ENCODE data around the gene TRAF4. TPM values are rescaled to one million over a fixed set of nuclear protein-coding genes. Genes with fewer than 3 reads are reported as not detected.
"Not testable (repeated sequence)": the region's sequence is repeated elsewhere in the genome, so short reads cannot be mapped to it uniquely, and the experiment has no call there.

Gene TRAF4
- total RNA-seq, 1 donor from 2014 or later, result 86.4 TPM

DNA sequence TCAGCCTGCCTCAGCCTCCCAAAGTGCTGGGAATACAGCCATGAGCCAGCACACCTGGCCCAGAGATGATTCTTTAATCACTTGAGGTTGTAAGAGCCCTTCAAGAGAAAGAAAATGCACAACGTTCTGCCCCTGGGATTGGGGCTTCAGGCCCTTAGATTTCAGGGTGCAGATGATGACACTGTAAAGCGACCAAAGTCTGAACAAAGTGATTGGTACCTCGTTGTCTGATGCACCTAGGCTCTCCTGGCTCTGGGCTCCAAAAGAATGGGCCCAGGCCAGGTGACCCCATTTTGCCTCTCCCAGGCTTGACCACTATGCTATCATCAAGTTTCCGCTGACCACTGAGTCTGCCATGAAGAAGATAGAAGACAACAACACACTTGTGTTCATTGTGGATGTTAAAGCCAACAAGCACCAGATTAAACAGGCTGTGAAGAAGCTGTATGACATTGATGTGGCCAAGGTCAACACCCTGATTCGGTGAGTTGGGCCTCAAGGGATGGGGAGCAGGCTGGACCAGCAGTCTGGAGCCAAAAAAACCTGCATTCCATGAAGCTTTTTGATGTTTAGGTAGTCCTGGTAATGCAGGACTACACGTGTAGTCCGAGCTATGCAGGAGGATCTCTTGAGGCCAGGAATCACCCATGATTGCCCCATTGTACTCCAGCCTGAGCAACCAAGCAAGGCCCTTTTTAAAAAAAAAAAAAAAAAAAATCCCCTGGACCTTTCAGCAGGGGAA is 21.2 kb upstream of the TRAF4 start:
- peak overlapping the region; percentile 96 for H3K4me3 ChIP-seq (ENCODE audit: low read depth, low read length)
- TF ChIP-seq, protein P1, sequence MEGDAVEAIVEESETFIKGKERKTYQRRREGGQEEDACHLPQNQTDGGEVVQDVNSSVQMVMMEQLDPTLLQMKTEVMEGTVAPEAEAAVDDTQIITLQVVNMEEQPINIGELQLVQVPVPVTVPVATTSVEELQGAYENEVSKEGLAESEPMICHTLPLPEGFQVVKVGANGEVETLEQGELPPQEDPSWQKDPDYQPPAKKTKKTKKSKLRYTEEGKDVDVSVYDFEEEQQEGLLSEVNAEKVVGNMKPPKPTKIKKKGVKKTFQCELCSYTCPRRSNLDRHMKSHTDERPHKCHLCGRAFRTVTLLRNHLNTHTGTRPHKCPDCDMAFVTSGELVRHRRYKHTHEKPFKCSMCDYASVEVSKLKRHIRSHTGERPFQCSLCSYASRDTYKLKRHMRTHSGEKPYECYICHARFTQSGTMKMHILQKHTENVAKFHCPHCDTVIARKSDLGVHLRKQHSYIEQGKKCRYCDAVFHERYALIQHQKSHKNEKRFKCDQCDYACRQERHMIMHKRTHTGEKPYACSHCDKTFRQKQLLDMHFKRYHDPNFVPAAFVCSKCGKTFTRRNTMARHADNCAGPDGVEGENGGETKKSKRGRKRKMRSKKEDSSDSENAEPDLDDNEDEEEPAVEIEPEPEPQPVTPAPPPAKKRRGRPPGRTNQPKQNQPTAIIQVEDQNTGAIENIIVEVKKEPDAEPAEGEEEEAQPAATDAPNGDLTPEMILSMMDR (conservative IDR thresholded peaks at IDR 0.05; ENCODE audit: low read depth, low read length), result no peak
- no peak for DNase-seq (ENCODE audit: low read depth)

DNA sequence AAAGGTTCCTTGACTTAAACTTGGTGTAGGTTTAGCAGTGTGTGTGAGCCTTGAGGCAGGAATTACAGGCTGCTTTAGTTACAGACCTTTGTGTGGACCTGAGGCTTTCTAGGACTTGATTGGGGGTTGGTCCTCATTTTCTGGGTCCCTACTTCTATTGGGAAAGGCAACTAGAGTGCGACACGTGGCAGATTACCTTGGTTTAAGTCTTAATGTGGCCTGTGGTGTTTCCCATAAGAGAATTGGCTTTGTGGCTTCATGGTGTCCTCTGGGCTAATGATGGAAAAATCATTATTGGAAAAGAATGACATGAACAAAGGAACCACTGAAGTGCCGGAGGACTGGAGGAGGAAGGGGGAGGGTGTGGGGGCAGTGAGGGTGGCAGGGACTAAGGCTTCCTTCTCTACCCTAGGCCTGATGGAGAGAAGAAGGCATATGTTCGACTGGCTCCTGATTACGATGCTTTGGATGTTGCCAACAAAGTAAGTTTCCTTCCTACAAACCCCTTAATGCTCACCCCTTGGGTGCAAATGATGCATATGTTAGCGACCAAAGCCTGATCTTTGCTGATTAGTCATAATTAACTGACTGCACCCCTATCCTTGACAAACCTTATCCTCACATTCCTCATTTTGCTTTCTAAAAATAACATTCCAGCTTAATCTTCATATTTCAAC is 20.5 kb upstream of the TRAF4 start:
- H3K4me3 ChIP-seq (ENCODE audit: low read depth, low read length), result no peak overlapping the region
- no peak for DNase-seq (ENCODE audit: low read depth)
- TF ChIP-seq, protein P1 (conservative IDR thresholded peaks at IDR 0.05; ENCODE audit: low read depth, low read length), result no peak

DNA sequence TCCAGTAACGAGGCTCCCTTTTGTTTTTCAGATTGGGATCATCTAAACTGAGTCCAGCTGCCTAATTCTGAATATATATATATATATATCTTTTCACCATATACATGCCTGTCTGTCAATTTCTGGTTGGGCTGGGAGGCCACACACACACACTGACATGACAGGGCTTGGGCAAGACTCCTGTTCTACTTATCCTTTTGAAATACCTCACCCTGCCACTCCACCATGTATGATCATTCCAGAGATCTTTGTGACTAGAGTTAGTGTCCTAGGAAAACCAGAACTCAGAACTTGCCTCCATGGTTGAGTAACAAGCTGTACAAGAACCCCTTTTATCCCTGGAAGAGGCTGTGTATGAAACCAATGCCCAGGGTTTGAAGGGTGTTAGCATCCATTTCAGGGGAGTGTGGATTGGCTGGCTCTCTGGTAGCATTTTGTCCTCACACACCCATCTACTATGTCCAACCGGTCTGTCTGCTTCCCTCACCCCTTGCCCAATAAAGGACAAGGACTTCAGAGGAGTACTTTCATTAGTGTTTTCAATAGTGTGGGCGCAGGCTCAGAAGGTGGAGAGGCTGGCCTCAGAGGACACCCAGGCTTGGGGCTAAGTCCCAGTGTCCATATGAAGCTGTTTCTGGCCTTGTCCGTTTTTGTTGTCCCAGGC is 19.8 kb upstream of the TRAF4 start:
- not testable (repeated sequence) for H3K4me3 ChIP-seq (ENCODE audit: low read depth, low read length); DNase-seq (ENCODE audit: low read depth)

DNA sequence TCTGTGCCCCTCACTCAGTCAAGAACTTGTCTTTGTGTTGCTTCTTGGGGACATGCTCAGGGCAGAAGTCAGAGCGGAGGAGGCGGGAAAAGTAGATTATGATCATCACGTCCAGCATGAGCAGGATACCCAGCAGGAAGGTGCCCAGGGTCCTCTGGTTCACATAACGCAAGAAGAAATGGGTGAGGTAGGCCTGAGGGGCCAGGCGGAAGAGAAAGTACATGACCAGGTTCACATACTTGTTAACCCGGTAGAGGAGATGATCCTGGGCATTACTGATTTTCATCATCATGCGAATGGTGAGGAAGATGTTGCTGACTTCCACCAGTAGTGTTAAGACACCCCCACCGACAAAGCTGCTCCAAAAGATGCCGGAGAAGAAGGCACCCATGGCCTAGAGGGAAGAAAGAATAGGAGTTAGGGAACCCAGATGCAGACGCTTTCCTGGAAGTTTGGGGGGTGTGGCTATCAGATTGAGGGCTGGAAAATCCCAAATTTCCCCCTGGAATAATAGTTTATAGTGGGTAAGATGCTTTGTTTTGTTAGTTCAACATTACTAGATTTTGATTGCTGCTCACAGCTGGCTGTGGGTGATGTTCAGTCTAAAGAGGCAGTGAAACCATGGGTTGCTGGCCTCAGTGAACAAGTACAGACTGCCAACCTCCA is 19.2 kb upstream of the TRAF4 start:
- DNase-seq (ENCODE audit: low read depth), result no peak
- peak overlapping the region; percentile 67 for H3K4me3 ChIP-seq (ENCODE audit: low read depth, low read length)
- TF ChIP-seq, protein P1 (conservative IDR thresholded peaks at IDR 0.05; ENCODE audit: low read depth, low read length), result no peak

DNA sequence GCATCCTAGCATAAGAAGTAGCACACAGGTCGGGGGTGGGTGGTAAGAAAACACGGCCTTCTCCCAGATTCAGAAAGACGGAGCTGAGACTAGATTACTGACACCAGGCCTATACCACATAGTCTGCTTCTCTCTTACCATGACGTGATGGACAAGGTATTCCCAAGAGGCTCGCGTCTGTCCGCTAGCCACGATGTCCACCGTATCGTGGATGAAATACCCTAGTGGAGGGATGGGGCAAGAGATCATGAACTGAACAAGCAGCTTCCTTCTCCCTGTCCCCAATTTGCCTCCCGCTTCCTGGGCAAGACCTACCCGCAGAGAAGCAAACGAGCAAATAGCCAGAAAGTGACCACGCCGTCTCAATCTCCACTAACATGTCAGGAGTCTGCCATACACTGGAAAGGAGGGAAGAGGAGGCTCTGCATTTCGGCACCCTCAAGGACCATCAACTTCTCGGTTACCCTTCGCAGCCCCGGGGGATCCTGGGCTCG is 18.6 kb upstream of the TRAF4 start:
- H3K4me3 ChIP-seq (ENCODE audit: low read depth, low read length), result peak overlapping the region; percentile 67
- no peak for DNase-seq (ENCODE audit: low read depth)
- TF ChIP-seq, protein P1 (conservative IDR thresholded peaks at IDR 0.05; ENCODE audit: low read depth, low read length), result no peak

DNA sequence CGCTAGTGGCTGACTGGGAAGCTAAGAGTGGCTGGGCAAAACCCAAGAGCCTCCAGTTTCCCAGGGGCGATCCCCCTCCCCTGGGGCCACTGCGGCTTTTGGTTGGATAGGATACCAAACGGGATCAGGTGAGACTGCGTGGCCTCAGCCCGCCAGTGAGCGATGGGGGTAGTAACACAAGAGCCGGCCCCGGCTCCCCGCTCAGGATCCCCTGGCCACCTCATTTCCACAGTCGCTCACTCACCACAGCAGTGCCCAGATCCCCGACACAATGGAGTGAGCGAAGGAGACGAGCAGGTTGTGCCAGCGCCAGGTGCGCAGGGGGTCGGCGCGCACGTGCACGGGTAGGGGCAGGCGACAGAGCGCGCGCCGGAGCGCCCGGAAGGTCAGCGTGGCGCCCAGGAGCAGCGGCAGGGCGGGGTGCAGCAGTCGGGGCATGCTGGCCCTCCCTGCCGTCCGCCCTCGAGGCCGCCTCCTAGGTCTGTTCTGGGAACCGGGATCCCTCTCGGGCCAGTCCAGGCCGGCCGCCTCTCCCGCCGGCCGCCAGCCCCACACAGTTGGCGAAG is 18.1 kb upstream of the TRAF4 start:
- TF ChIP-seq, protein P1 (conservative IDR thresholded peaks at IDR 0.05; ENCODE audit: low read depth, low read length), result no peak
- no peak for DNase-seq (ENCODE audit: low read depth)

More for the DNA sequence above, 18.1 kb upstream of the TRAF4 start:
- H3K4me3 ChIP-seq (ENCODE audit: low read depth, low read length), result peak overlapping the region; percentile 67

All from epithelial cell of proximal tubule (primary cell).